Measurements from ENCODE around the gene GALNT13.

GRCh38 chr2:154244932-154245331 lies 373.2 kb downstream of the GALNT13 start:
- TF ChIP-seq CTCF (conservative IDR thresholded peaks at IDR 0.05; ENCODE audit: low read length), result no peak
- TF ChIP-seq EZH2phosphoT487 (IDR thresholded peaks at IDR 0.05; ENCODE audit: borderline replicate concordance), result no peak
